Measurements from ENCODE around the gene MSH4.
A peak's percentile ranks its signal among the peaks of the same experiment; 100 is the strongest.

The MSH4 gene

GRCh38 chr1:75785320-75785982, 11.2 kb upstream of the MSH4 start:
- Histone ChIP-seq H3K4me1 (ENCODE audit: control insufficient read depth, insufficient read depth, low read length) (peaks cover 7% of the 10 kb centered on the region), H3K27me3 (ENCODE audit: control insufficient read depth, insufficient read depth, low read length) (no peaks in the 10 kb centered on the region), H3K9ac (ENCODE audit: low read length) (peak overlapping the region; percentile 79), H3K36me3 (ENCODE audit: control insufficient read depth, insufficient read depth, low read length) (no peaks in the 10 kb centered on the region), H3K9me3 (ENCODE audit: control insufficient read depth, low read length) (no peaks in the 10 kb centered on the region), H3K4me3 (ENCODE audit: low read length) (peak overlapping the region; percentile 56)

- peak within 1 kb of the TSS; percentile 79 for H3K9ac ChIP-seq (ENCODE audit: low read length)
- H3K4me3 ChIP-seq (ENCODE audit: low read length), result peak within 1 kb of the TSS; percentile 56
- no peaks in the 10 kb centered on the region for H3K9me3 ChIP-seq (ENCODE audit: control insufficient read depth, low read length)
- no peaks in the 10 kb centered on the region for H3K27me3 ChIP-seq (ENCODE audit: control insufficient read depth, insufficient read depth, low read length)
- H3K36me3 ChIP-seq (ENCODE audit: control insufficient read depth, insufficient read depth, low read length), result no peaks in the 10 kb centered on the region
- H3K4me1 ChIP-seq (ENCODE audit: control insufficient read depth, insufficient read depth, low read length), result peaks cover 12% of the 10 kb centered on the region
Measured at GRCh38 chr1:75785983-75786853, 10.5 kb upstream of the MSH4 start, which contains the start of gene RABGGTB. Gene RABGGTB (plus strand): TSS chr1:75786256. CDS start chr1:75786272, 16 bp downstream.

- Histone ChIP-seq H3K4me3 (ENCODE audit: low read length) (peak overlapping the region; percentile 47), H3K9ac (ENCODE audit: low read length) (peak overlapping the region; percentile 79), H3K36me3 (ENCODE audit: control insufficient read depth, insufficient read depth, low read length) (no peaks in the 10 kb centered on the region), H3K4me1 (ENCODE audit: control insufficient read depth, insufficient read depth, low read length) (peaks cover 12% of the 10 kb centered on the region), H3K9me3 (ENCODE audit: control insufficient read depth, low read length) (no peaks in the 10 kb centered on the region), H3K27me3 (ENCODE audit: control insufficient read depth, insufficient read depth, low read length) (no peaks in the 10 kb centered on the region)
Measured at GRCh38 chr1:75786901-75787493, 9.7 kb upstream of the MSH4 start.

- H3K27me3 ChIP-seq (ENCODE audit: control insufficient read depth, insufficient read depth, low read length), result no peaks in the 10 kb centered on the region
- no peaks in the 10 kb centered on the region for H3K9me3 ChIP-seq (ENCODE audit: control insufficient read depth, low read length)
- peak overlapping the region; percentile 79 for H3K9ac ChIP-seq (ENCODE audit: low read length)
- peak overlapping the region; percentile 47 for H3K4me3 ChIP-seq (ENCODE audit: low read length)
- H3K36me3 ChIP-seq (ENCODE audit: control insufficient read depth, insufficient read depth, low read length), result no peaks in the 10 kb centered on the region
- peaks cover 12% of the 10 kb centered on the region for H3K4me1 ChIP-seq (ENCODE audit: control insufficient read depth, insufficient read depth, low read length)
Measured at GRCh38 chr1:75787524-75787923, 9.2 kb upstream of the MSH4 start.

GRCh38 chr1:75789988-75790387, 6.7 kb upstream of the MSH4 start:
- peaks cover 12% of the 10 kb centered on the region for H3K4me1 ChIP-seq (ENCODE audit: control insufficient read depth, insufficient read depth, low read length)
- no peak overlapping the region for H3K4me3 ChIP-seq (ENCODE audit: low read length)
- H3K9me3 ChIP-seq (ENCODE audit: control insufficient read depth, low read length), result no peaks in the 10 kb centered on the region
- peaks cover 8% of the 10 kb centered on the region for H3K36me3 ChIP-seq (ENCODE audit: control insufficient read depth, insufficient read depth, low read length)
- no peaks in the 10 kb centered on the region for H3K27me3 ChIP-seq (ENCODE audit: control insufficient read depth, insufficient read depth, low read length)
- H3K9ac ChIP-seq (ENCODE audit: low read length), result no peak overlapping the region

GRCh38 chr1:75791022-75791421, 5.7 kb upstream of the MSH4 start:
- H3K36me3 ChIP-seq (ENCODE audit: control insufficient read depth, insufficient read depth, low read length), result peaks cover 8% of the 10 kb centered on the region

GRCh38 chr1:75792091-75792490, 4.6 kb upstream of the MSH4 start:
- H3K9ac ChIP-seq (ENCODE audit: low read length), result no peak overlapping the region
- peaks cover 6% of the 10 kb centered on the region for H3K4me1 ChIP-seq (ENCODE audit: control insufficient read depth, insufficient read depth, low read length)
- no peaks in the 10 kb centered on the region for H3K9me3 ChIP-seq (ENCODE audit: control insufficient read depth, low read length)
- H3K4me3 ChIP-seq (ENCODE audit: low read length), result no peak overlapping the region
- H3K36me3 ChIP-seq (ENCODE audit: control insufficient read depth, insufficient read depth, low read length), result peaks cover 8% of the 10 kb centered on the region
- no peaks in the 10 kb centered on the region for H3K27me3 ChIP-seq (ENCODE audit: control insufficient read depth, insufficient read depth, low read length)

More at GRCh38 chr1:75791022-75791421, 5.7 kb upstream of the MSH4 start:
- Histone ChIP-seq H3K27me3 (ENCODE audit: control insufficient read depth, insufficient read depth, low read length) (no peaks in the 10 kb centered on the region), H3K4me1 (ENCODE audit: control insufficient read depth, insufficient read depth, low read length) (peaks cover 6% of the 10 kb centered on the region), H3K4me3 (ENCODE audit: low read length) (no peak overlapping the region), H3K9ac (ENCODE audit: low read length) (no peak overlapping the region), H3K9me3 (ENCODE audit: control insufficient read depth, low read length) (no peaks in the 10 kb centered on the region)

GRCh38 chr1:75794382-75794781, 2.3 kb upstream of the MSH4 start:
- Histone ChIP-seq H3K9ac (ENCODE audit: low read length) (no peak overlapping the region), H3K9me3 (ENCODE audit: control insufficient read depth, low read length) (no peaks in the 10 kb centered on the region), H3K4me3 (ENCODE audit: low read length) (no peak overlapping the region), H3K27me3 (ENCODE audit: control insufficient read depth, insufficient read depth, low read length) (no peaks in the 10 kb centered on the region), H3K4me1 (ENCODE audit: control insufficient read depth, insufficient read depth, low read length) (peaks cover 6% of the 10 kb centered on the region), H3K36me3 (ENCODE audit: control insufficient read depth, insufficient read depth, low read length) (peaks cover 8% of the 10 kb centered on the region)

- H3K36me3 ChIP-seq (ENCODE audit: control insufficient read depth, insufficient read depth, low read length), result peaks cover 8% of the 10 kb centered on the region
Measured at GRCh38 chr1:75795703-75796193, 934 bp upstream of the MSH4 start.

GRCh38 chr1:75797273-75797588, 549 bp downstream of the MSH4 start:
- H3K36me3 ChIP-seq (ENCODE audit: control insufficient read depth, insufficient read depth, low read length), result peaks cover 8% of the 10 kb centered on the region
- no peak overlapping the region for H3K4me3 ChIP-seq (ENCODE audit: low read length)

More at GRCh38 chr1:75795703-75796193, 934 bp upstream of the MSH4 start:
- Histone ChIP-seq H3K27me3 (ENCODE audit: control insufficient read depth, insufficient read depth, low read length) (no peaks in the 10 kb centered on the region), H3K4me1 (ENCODE audit: control insufficient read depth, insufficient read depth, low read length) (peaks cover 2% of the 10 kb centered on the region), H3K4me3 (ENCODE audit: low read length) (no peak overlapping the region), H3K9me3 (ENCODE audit: control insufficient read depth, low read length) (no peaks in the 10 kb centered on the region), H3K9ac (ENCODE audit: low read length) (no peak overlapping the region)

GRCh38 chr1:75797606-75798216, 1.0 kb downstream of the MSH4 start:
- H3K36me3 ChIP-seq (ENCODE audit: control insufficient read depth, insufficient read depth, low read length), result peaks cover 7% of the 10 kb centered on the region

More at GRCh38 chr1:75797273-75797588, 549 bp downstream of the MSH4 start:
- no peaks in the 10 kb centered on the region for H3K4me1 ChIP-seq (ENCODE audit: control insufficient read depth, insufficient read depth, low read length)
- H3K9me3 ChIP-seq (ENCODE audit: control insufficient read depth, low read length), result no peaks in the 10 kb centered on the region
- no peak overlapping the region for H3K9ac ChIP-seq (ENCODE audit: low read length)
- no peaks in the 10 kb centered on the region for H3K27me3 ChIP-seq (ENCODE audit: control insufficient read depth, insufficient read depth, low read length)

More at GRCh38 chr1:75797606-75798216, 1.0 kb downstream of the MSH4 start:
- Histone ChIP-seq H3K4me1 (ENCODE audit: control insufficient read depth, insufficient read depth, low read length) (no peaks in the 10 kb centered on the region), H3K4me3 (ENCODE audit: low read length) (no peak overlapping the region), H3K9ac (ENCODE audit: low read length) (no peak overlapping the region), H3K9me3 (ENCODE audit: control insufficient read depth, low read length) (no peaks in the 10 kb centered on the region), H3K27me3 (ENCODE audit: control insufficient read depth, insufficient read depth, low read length) (no peaks in the 10 kb centered on the region)
